Erythroblast (primary cell): ENCODE measurements around the gene CCDC33.

Experiments used
- GATA1 ChIP-seq: IDR thresholded peaks from 2 replicates; pipeline ENCODE4 v1.6.1; 2011; ENCODE audit warnings: low read depth, mild to moderate bottlenecking, control low read depth, low read length, moderate library complexity
- POLR2A ChIP-seq: IDR thresholded peaks from 2 replicates; pipeline ENCODE4 v1.6.1; 2011; ENCODE audit warnings: mild to moderate bottlenecking, low read length

- TF ChIP-seq POLR2A (no peak), GATA1 (no peak)
Measured at GRCh38 chr15:74377831-74378766, 142.0 kb downstream of the CCDC33 start.
